ENCODE data around the gene TTC9B.

Gene TTC9B

DNA sequence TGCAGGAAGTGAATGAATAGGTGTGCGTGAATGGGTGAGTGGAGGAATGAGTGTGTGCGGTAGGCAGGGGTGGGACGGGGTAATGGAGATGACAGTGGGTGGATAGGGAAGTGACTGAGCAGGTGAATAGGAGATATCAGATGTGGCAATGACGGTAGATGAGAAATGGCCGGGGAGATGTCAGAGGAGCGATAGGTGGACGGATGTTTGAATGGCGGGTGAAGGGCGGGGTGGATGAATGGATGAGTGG is 1.5 kb downstream of the TTC9B start:
- no peak for DNase-seq (ENCODE audit: low read depth, low spot score)
- CTCF ChIA-PET, result interaction anchor here (1.9 to 3.4 kb wide), 2 partner anchors 70 to 76 kb away, joined by 7 to 35 read pairs; no protein-coding TSS in a partner anchor
- no peak for TF ChIP-seq CTCF (IDR thresholded peaks at IDR 0.05; ENCODE audit: insufficient read depth, low read length, missing control alignments)
- no peak overlapping the region for H3K4me3 ChIP-seq (ENCODE audit: low read depth, low read length)
- POLR2A ChIA-PET, result no interaction called here

DNA sequence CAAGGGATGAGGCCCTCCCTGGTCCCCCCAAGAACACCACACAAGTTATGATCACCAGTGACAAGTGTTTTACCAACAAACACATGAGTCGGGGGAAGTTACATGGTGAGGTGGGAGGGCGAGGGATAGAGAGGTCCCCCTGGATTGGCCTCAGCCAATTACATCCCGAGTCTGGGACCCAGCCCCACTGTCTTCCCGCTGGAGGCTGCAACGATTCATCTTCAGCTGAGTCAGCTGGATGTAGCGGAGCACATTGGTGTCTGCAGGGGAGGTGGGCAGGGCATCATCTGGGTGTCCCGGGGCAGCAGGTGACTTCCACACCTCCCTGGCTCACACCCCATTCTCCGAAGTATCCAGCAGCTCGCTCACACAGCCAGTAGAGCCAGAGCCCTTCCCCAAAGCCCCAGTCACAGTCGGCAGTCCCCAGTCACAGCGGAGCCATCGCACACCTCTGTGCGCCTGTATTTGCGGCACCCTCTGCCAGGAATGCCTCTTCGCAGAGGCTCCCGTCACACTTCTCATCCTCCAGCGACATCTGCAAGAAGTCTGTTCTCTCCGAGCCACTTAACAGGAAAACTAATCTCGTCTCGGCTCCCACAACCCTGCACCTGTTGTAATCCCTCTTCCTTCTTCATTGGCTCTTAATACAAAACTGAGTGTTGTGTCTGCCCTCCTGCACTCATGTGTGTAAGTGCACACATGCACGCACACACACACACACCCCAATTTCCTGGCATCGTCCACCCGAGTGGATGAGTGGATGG is 2.0 kb downstream of the TTC9B start:
- H3K4me3 ChIP-seq (ENCODE audit: low read depth, low read length), result no peak overlapping the region
- no peak for TF ChIP-seq CTCF (IDR thresholded peaks at IDR 0.05; ENCODE audit: insufficient read depth, low read length, missing control alignments)
- POLR2A ChIA-PET, result no interaction called here
- CTCF ChIA-PET, result interaction anchor here (3.4 kb wide), 1 partner anchor 76 kb away, joined by 35 read pairs; no protein-coding TSS in a partner anchor
- DNase-seq (ENCODE audit: low read depth, low spot score), result no peak

DNA sequence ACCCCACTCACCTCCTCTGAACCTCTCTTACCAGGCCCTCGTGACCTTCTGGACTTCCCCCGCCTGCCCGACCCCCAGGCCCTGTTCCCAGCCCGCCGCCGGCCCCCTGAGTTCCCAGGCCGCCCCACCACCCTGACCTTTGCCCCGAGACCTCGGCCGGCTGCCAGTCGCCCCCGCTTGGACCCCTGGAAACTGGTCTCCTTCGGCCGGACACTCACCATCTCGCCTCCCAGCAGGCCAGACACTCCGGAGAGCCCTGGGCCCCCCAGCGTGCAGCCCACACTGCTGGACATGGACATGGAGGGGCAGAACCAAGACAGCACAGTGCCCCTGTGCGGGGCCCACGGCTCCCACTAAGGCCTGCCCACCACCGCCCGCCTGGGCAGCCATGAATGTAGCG is 3.2 kb downstream of the TTC9B start:
- no peak for DNase-seq (ENCODE audit: low read depth, low spot score)
- POLR2A ChIA-PET, result no interaction called here
- TF ChIP-seq CTCF (IDR thresholded peaks at IDR 0.05; ENCODE audit: insufficient read depth, low read length, missing control alignments), result no peak

GRCh38 chr19:40213882-40214570 is 4.2 kb downstream of the TTC9B start:
- no peak overlapping the region for H3K4me3 ChIP-seq (ENCODE audit: low read depth, low read length)
- no peak for TF ChIP-seq CTCF (IDR thresholded peaks at IDR 0.05; ENCODE audit: insufficient read depth, low read length, missing control alignments)
- CTCF ChIA-PET, result interaction anchor here (1.6 kb wide), 1 partner anchor 74 kb away, joined by 5 read pairs; no protein-coding TSS in a partner anchor
- POLR2A ChIA-PET, result no interaction called here
- DNase-seq (ENCODE audit: low read depth, low spot score), result no peak

More for the DNA sequence above, 3.2 kb downstream of the TTC9B start:
- CTCF ChIA-PET, result interaction anchor here (1.6 kb wide), 1 partner anchor 75 kb away, joined by 5 read pairs; no protein-coding TSS in a partner anchor
- no peak overlapping the region for H3K4me3 ChIP-seq (ENCODE audit: low read depth, low read length)

DNA sequence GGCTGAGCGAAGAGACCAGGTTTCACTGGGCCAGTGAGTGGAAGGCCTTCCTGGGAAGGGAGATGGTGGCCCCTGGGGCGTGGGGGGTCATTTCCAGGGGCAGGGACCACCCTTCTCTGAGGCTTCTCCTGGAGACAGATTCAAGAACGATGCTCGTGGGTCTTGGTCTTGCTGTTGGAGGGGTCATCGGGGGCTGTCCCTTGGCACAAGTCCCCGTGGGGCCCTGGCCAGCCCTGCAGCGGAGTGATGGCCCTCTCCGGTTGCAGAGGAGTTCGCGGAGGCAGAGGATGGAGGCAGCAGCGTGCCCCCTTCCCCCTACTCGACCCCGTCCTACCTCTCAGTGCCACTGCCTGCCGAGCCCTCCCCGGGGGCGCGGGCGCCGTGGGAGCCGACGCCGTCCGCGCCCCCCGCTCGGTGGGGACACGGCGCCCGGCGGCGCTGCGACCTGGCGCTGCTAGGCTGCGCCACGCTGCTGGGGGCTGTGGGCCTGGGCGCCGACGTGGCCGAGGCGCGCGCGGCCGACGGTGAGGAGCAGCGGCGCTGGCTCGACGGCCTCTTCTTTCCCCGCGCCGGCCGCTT is 4.8 kb downstream of the TTC9B start:
- ChIA-PET CTCF (no interaction called here), POLR2A (no interaction called here)
- no peak for DNase-seq (ENCODE audit: low read depth, low spot score)
- no peak for TF ChIP-seq CTCF (IDR thresholded peaks at IDR 0.05; ENCODE audit: insufficient read depth, low read length, missing control alignments)
- no peak overlapping the region for H3K4me3 ChIP-seq (ENCODE audit: low read depth, low read length)

DNA sequence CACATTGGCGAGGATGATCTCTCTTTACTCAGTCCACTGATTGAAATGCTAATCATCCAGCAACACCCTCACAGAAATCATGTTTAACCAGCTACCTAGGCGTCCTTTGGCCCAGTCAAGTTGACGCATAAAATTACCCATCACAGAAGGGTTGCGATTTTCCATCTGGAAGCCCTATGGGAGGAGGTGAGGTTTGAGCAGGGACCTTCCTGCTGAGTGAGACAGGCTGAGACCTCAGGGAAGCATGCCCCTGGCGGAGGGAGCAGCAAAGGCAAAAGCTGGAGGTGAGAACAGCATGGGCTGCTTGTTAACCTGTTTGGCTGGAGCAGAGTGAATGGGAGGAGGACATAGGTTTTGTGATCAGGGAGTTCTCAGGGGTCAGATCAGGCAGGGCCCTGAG is 7.3 kb downstream of the TTC9B start:
- no peak for DNase-seq (ENCODE audit: low read depth, low spot score)
- POLR2A ChIA-PET, result no interaction called here
- no peak overlapping the region for H3K4me3 ChIP-seq (ENCODE audit: low read depth, low read length)
- CTCF ChIA-PET, result interaction anchor here (1.8 kb wide), 1 partner anchor 10 kb away, joined by 10 read pairs; no protein-coding TSS in a partner anchor
- no peak for TF ChIP-seq CTCF (IDR thresholded peaks at IDR 0.05; ENCODE audit: insufficient read depth, low read length, missing control alignments)

All from AG04449 (cell line).